ENCODE measurements around the gene UMPS. TPM values are rescaled to one million over a fixed set of nuclear protein-coding genes. Genes with fewer than 3 reads are reported as not detected.
A peak's percentile ranks its signal among the peaks of the same experiment; 100 is the strongest.
"Not testable (repeated sequence)": the region's sequence is repeated elsewhere in the genome, so short reads cannot be mapped to it uniquely, and the experiment has no call there.

Gene UMPS
- total and polyA plus RNA-seq, 9 of the 15 experiments (the other 6 are each of a cell fraction or from before 2014, with no cell fraction given), result 28.9 to 91.0 (median 45.9) TPM

GRCh38 chr3:124781476-124782376, 51.5 kb downstream of the UMPS start:
- H2AFZ ChIP-seq (ENCODE audit: low read depth, low read length), result no peak overlapping the region
- DNase-seq (ENCODE audit: extremely low read depth in 1 of 4, low spot score in 3 of 4), result no peak
- H3K36me3 ChIP-seq (ENCODE audit: control insufficient read depth, insufficient read depth, low read length), result no peaks in the 10 kb centered on the region
- H3K4me1 ChIP-seq (replicated peaks in 1 of 2; ENCODE audit: control insufficient read depth in 2 of 2, insufficient read depth in 2 of 2, low read length in 2 of 2), result no peaks in the 10 kb centered on the region; a peak in 1 of 5 replicates
- no peak overlapping the region for H3K4me3 ChIP-seq
- ChIA-PET CTCF (ENCODE audit: low intra/inter-chr PET ratio) (no interaction called here), POLR2A (no interaction called here)
- peak; percentile 53 for TF ChIP-seq ZFP36 (IDR thresholded peaks at IDR 0.05; ENCODE audit: low read depth, low read length, partially characterized antibody)
- peak; percentile 34; the same call in 1 of the 2 replicates for TF ChIP-seq BCOR (IDR thresholded peaks at IDR 0.05)
- TF ChIP-seq CXXC5 (CRISPR knock-in tag; IDR thresholded peaks at IDR 0.05), result no peak
- peak; percentile 63 for TF ChIP-seq RBM25 (IDR thresholded peaks at IDR 0.05; ENCODE audit: low read depth, low read length, severe bottlenecking)
- BruUV-seq (replicated peaks), result no TSS peak
- FAIRE-seq, result no peak
- ATAC-seq, result no peak
- no peak overlapping the region for H3K4me2 ChIP-seq (ENCODE audit: insufficient read depth, low read length)
- H3K27me3 ChIP-seq (ENCODE audit: control insufficient read depth in 2 of 2, insufficient read depth in 2 of 2, low read length in 2 of 2), result no peaks in the 10 kb centered on the region; a peak in 1 of 5 replicates
- intact Hi-C loops (cut with micrococcal nuclease) (no loop called here), in situ Hi-C loops (cut with MboI) (no loop called here)
- peaks cover 8% of the 10 kb centered on the region; the same call in 1 of the 2 replicates for H4K20me1 ChIP-seq (replicated peaks; ENCODE audit: control insufficient read depth, insufficient read depth, low read length)
- no peak overlapping the region for H3K9ac ChIP-seq (ENCODE audit: insufficient read depth in 1 of 2, low read depth in 2 of 2, low read length in 2 of 2)
- WGBS (ENCODE audit: insufficient coverage, low coverage, missing lambda C conversion rate), result 54% methylated on average over 7 of the region's 8 CpGs
- no peak overlapping the region for H3K27ac ChIP-seq (ENCODE audit: extremely low read depth, low read depth, low read length)
- no peaks in the 10 kb centered on the region for H3K79me2 ChIP-seq (ENCODE audit: control insufficient read depth, insufficient read depth, low read length)
- H3K9me1 ChIP-seq (ENCODE audit: control insufficient read depth, insufficient read depth, low read length), result no peaks in the 10 kb centered on the region
- H3K9me3 ChIP-seq (replicated peaks; ENCODE audit: control insufficient read depth, insufficient read depth, low read depth, low read length), result no peaks in the 10 kb centered on the region

- WGBS (ENCODE audit: insufficient coverage, low coverage, missing lambda C conversion rate), result 76% methylated on average over 6 of the region's 6 CpGs
These were observed 52.1 kb downstream of the UMPS start for GRCh38 chr3:124782377-124782712.

More at GRCh38 chr3:124782377-124782712, 52.1 kb downstream of the UMPS start:
- H3K27ac ChIP-seq (ENCODE audit: extremely low read depth, low read depth, low read length); ATAC-seq; H3K9ac ChIP-seq (ENCODE audit: insufficient read depth in 1 of 2, low read depth in 2 of 2, low read length in 2 of 2); FAIRE-seq; H3K4me1 ChIP-seq (replicated peaks in 1 of 2; ENCODE audit: control insufficient read depth in 2 of 2, insufficient read depth in 2 of 2, low read length in 2 of 2); CTCF ChIA-PET (ENCODE audit: low intra/inter-chr PET ratio); in situ Hi-C loops (cut with MboI); H3K9me1 ChIP-seq (ENCODE audit: control insufficient read depth, insufficient read depth, low read length); H3K9me3 ChIP-seq (replicated peaks; ENCODE audit: control insufficient read depth, insufficient read depth, low read depth, low read length); H2AFZ ChIP-seq (ENCODE audit: low read depth, low read length); H3K4me2 ChIP-seq (ENCODE audit: insufficient read depth, low read length); H3K4me3 ChIP-seq; H4K20me1 ChIP-seq (replicated peaks; ENCODE audit: control insufficient read depth, insufficient read depth, low read length); H3K79me2 ChIP-seq (ENCODE audit: control insufficient read depth, insufficient read depth, low read length); POLR2A ChIA-PET; H3K36me3 ChIP-seq (ENCODE audit: control insufficient read depth, insufficient read depth, low read length); BruUV-seq (replicated peaks); H3K27me3 ChIP-seq (ENCODE audit: control insufficient read depth in 2 of 2, insufficient read depth in 2 of 2, low read length in 2 of 2); DNase-seq (ENCODE audit: extremely low read depth in 1 of 4, low spot score in 3 of 4); intact Hi-C loops (cut with micrococcal nuclease): not testable (repeated sequence)
